Sciatic nerve (tissue), 2 donors: ENCODE data around the gene DHRS3. TPM values are rescaled to one million over a fixed set of nuclear protein-coding genes. Genes with fewer than 3 reads are reported as not detected.
"Not testable (repeated sequence)": the region's sequence is repeated elsewhere in the genome, so short reads cannot be mapped to it uniquely, and the experiment has no call there.

Experiments
- ATAC-seq: fragments of 200-7000 bp; cut with Tn5 transposase; one replicate; pipeline ENCODE4 v1.9.1; 2020; ENCODE audit warnings: mild to moderate bottlenecking, moderate library complexity
- DNase-seq: peaks from one replicate; pipeline ENCODE4 v3.0.0-alpha.2; 2020; ENCODE audit warnings: low spot score
- intact Hi-C: fragments of 100-400 bp; cut with DNase I; formaldehyde crosslinking; loops from one replicate; pipeline ENCODE4 v1.14.2; 2022
- total RNA-seq: library from RNA; stranded (reverse); fragmentation: NEBNext Ultra II Directional; extraction: Animal tissue kit (Norgen Biotek cat#: 25700); gene quantifications from one replicate; pipeline ENCODE4 v1.2.1, GENCODE V29; 2021
- donor health status: DM: no; HTN: no; CAD: no.
- donor health status: DM: no; HTN: no; CAD: no.

DHRS3 gene
- total RNA-seq, 1 donor from 2014 or later = 271 TPM

GRCh38 chr1:12549460-12550349, 68.3 kb downstream of the DHRS3 start:
- ATAC-seq (peak; percentile 80), DNase-seq (peak; percentile 91)
- intact Hi-C loops = no loop called here

GRCh38 chr1:12548973-12549459, 69.0 kb downstream of the DHRS3 start:
- DNase-seq (peak; percentile 85), ATAC-seq (peak; percentile 54)
- intact Hi-C loops = no loop called here

GRCh38 chr1:12548279-12548972, 69.6 kb downstream of the DHRS3 start:
- intact Hi-C loops = no loop called here
- ATAC-seq (no peak), DNase-seq (no peak)

GRCh38 chr1:12547586-12548225, 70.3 kb downstream of the DHRS3 start:
- DNase-seq (no peak), ATAC-seq (no peak)
- intact Hi-C loops = no loop called here

- peak; percentile 40 for ATAC-seq
- peak; percentile 78 for DNase-seq
- intact Hi-C loops = no loop called here
These were observed 71.0 kb downstream of the DHRS3 start for GRCh38 chr1:12546771-12547585.

- intact Hi-C loops = no loop called here
- DNase-seq (no peak), ATAC-seq (no peak)
These were observed 73.0 kb downstream of the DHRS3 start for GRCh38 chr1:12544992-12545391.

GRCh38 chr1:12544357-12544756, 73.7 kb downstream of the DHRS3 start:
- intact Hi-C loops = no loop called here
- DNase-seq (no peak), ATAC-seq (no peak)

- DNase-seq (no peak), ATAC-seq (no peak)
- intact Hi-C loops = no loop called here
These were observed 74.3 kb downstream of the DHRS3 start for GRCh38 chr1:12543740-12544154.

- DNase-seq = no peak
- intact Hi-C loops = no loop called here
- no peak for ATAC-seq
These were observed 75.1 kb downstream of the DHRS3 start for GRCh38 chr1:12542616-12543592.

GRCh38 chr1:12542138-12542465, 75.9 kb downstream of the DHRS3 start:
- intact Hi-C loops = no loop called here
- ATAC-seq = no peak
- no peak for DNase-seq

GRCh38 chr1:12541274-12542137, 76.5 kb downstream of the DHRS3 start:
- peak; percentile 66 for ATAC-seq
- intact Hi-C loops = no loop called here
- DNase-seq = peak; percentile 84

GRCh38 chr1:12540580-12541273, 77.3 kb downstream of the DHRS3 start:
- intact Hi-C loops = no loop called here
- DNase-seq (peak; percentile 85), ATAC-seq (peak; percentile 1)

GRCh38 chr1:12539705-12540579, 78.1 kb downstream of the DHRS3 start:
- DNase-seq (peak; percentile 88), ATAC-seq (peak; percentile 92)
- intact Hi-C loops = no loop called here

GRCh38 chr1:12539320-12539704, 78.7 kb downstream of the DHRS3 start:
- DNase-seq = no peak
- intact Hi-C loops = no loop called here
- no peak for ATAC-seq

GRCh38 chr1:12538536-12538935, 79.5 kb downstream of the DHRS3 start:
- ATAC-seq, DNase-seq, intact Hi-C loops: not testable (repeated sequence)
